HepG2 (cell line): ENCODE results near the gene HOXC4. TPM values are rescaled to one million over a fixed set of nuclear protein-coding genes. Genes with fewer than 3 reads are reported as not detected.

Experiments used
- ATAC-seq: fragments of 200-7000 bp; cut with Tn5 transposase; 3 replicates; pipeline ENCODE4 v1.9.1; 2020; ENCODE audit warnings: mild to moderate bottlenecking, moderate library complexity
- BruUV-seq: library from RNA; stranded (reverse); fragments of 400-500 nt; replicated peaks from 2 replicates; lab custom pipeline; 2021; lab: Mats Ljungman, UMichigan
- CTCF ChIA-PET: fragments of 300-600 bp; formaldehyde crosslinking; extraction: SDS; loops from one replicate; lab custom pipeline; 2021; ENCODE audit warnings: low total read pairs, inconsistent platforms, low intra/inter-chr PET ratio; lab: Yijun Ruan, JAX
- POLR2A ChIA-PET: fragments of 350-600 bp; sonication (Branson Sonifier 250); formaldehyde crosslinking; loops from one replicate; lab custom pipeline; 2020; ENCODE audit warnings: antibody characterized with exemption, inconsistent platforms; lab: Yijun Ruan, JAX
- DNase-seq: peaks from one replicate; pipeline ENCODE4 v3.0.0-alpha.2; 2015; ENCODE audit warnings: low spot score
- FAIRE-seq: peaks from 3 replicates; lab custom pipeline; 2011; peaks lifted over from hg19 to GRCh38; lab: Jason Lieb, UNC
- H2AFZ ChIP-seq: one replicate; pipeline ENCODE4 v1.6.1; 2011; ENCODE audit warnings: low read length, inconsistent platforms
- H3K27ac ChIP-seq: fragments of 300-600 bp; 3 replicates; pipeline ENCODE4 v1.8.0; 2011; ENCODE audit warnings: mixed run types, mild to moderate bottlenecking, mixed read lengths, low read length, inconsistent platforms; ENCODE audit not compliant: insufficient read depth; ENCODE audit errors: extremely low read length
- H3K27me3 ChIP-seq, 2 experiments: fragments of 200-600 bp in 1 of 2; 2 replicates in 1 of 2; 3 replicates in 1 of 2; pipeline versions ENCODE4 v1.6.0 to v1.8.0; 2011; ENCODE audit warnings: low read length in 2 of 2, mild to moderate bottlenecking in 2 of 2, moderate library complexity in 2 of 2, inconsistent platforms in 1 of 2; ENCODE audit not compliant: insufficient read depth in 2 of 2, control insufficient read depth in 1 of 2
- H3K36me3 ChIP-seq, 2 experiments: fragments of 200-600 bp in 1 of 2; replicated peaks in 1 of 2; 2 replicates in 1 of 2; 3 replicates in 1 of 2; pipeline versions ENCODE4 v1.5.1 to v1.8.0; 2011; ENCODE audit warnings: low read length in 2 of 2, inconsistent platforms in 1 of 2; ENCODE audit not compliant: insufficient read depth in 2 of 2, control insufficient read depth in 1 of 2
- H3K4me1 ChIP-seq: 2 replicates; pipeline ENCODE4 v1.5.1; 2012; ENCODE audit warnings: low read length, inconsistent platforms; ENCODE audit not compliant: insufficient read depth
- H3K4me2 ChIP-seq: 2 replicates; pipeline ENCODE4 v1.6.0; 2011; ENCODE audit warnings: low read depth, low read length, inconsistent platforms
- H3K4me3 ChIP-seq, 3 experiments: fragments of 200-600 bp in 1 of 3; sonication (generic), shearing (Covaris generic) in 1 of 3; replicated peaks in 1 of 3; 2 replicates each; pipeline ENCODE4 v1.5.1; 2011 to 2016; ENCODE audit warnings: low read length in 3 of 3, inconsistent platforms in 2 of 3, low read depth in 2 of 3, mild to moderate bottlenecking in 2 of 3, control low read depth in 1 of 3, mixed read lengths in 1 of 3; ENCODE audit not compliant: insufficient read depth in 1 of 3
- H3K79me2 ChIP-seq: one replicate; pipeline ENCODE4 v1.6.1; 2011; ENCODE audit warnings: low read length, inconsistent platforms; ENCODE audit not compliant: insufficient read depth
- H3K9ac ChIP-seq: 2 replicates; pipeline ENCODE4 v1.6.0; 2011; ENCODE audit warnings: mild to moderate bottlenecking, low read depth, low read length, inconsistent platforms; ENCODE audit not compliant: insufficient read depth
- H3K9me3 ChIP-seq: 2 replicates; pipeline ENCODE4 v1.5.1; 2012; ENCODE audit warnings: mild to moderate bottlenecking, low read length
- H4K20me1 ChIP-seq: 2 replicates; pipeline ENCODE4 v1.6.0; 2011; ENCODE audit warnings: inconsistent platforms, mild to moderate bottlenecking, low read length, moderate library complexity; ENCODE audit not compliant: insufficient read depth
- ARHGAP35 ChIP-seq: sonication (generic); formaldehyde crosslinking; IDR thresholded peaks from 2 replicates; pipeline ENCODE4 v1.9.0; 2022; ENCODE audit warnings: mild to moderate bottlenecking, inconsistent platforms, moderate library complexity, missing genetic modification reagents, borderline replicate concordance
- ARID3A ChIP-seq: IDR thresholded peaks from 2 replicates; pipeline ENCODE4 v1.6.1; 2012; ENCODE audit warnings: low read depth, low read length, improper control_type of control experiment
- ATF5 ChIP-seq: sonication (generic); formaldehyde crosslinking; IDR thresholded peaks from 2 replicates; pipeline ENCODE4 v1.4.0; 2020; ENCODE audit warnings: mild to moderate bottlenecking, low read depth, missing genetic modification reagents
- FOXA1 ChIP-seq, 2 experiments: fragments of 450-650 bp in 1 of 2; sonication (generic) in 1 of 2; formaldehyde crosslinking in 1 of 2; IDR thresholded peaks; 2 replicates each; pipeline versions ENCODE4 v1.4.0 to v1.6.1; 2016 to 2020; ENCODE audit warnings: missing genetic modification reagents in 1 of 2
- FOXP1 ChIP-seq, 2 experiments: fragments of 450-650 bp in 1 of 2; IDR thresholded peaks; 2 replicates each; pipeline ENCODE4 v1.6.1; 2017 to 2018; ENCODE audit warnings: antibody characterized with exemption in 1 of 2
- FOXP4 ChIP-seq: sonication (generic); formaldehyde crosslinking; IDR thresholded peaks from 2 replicates; pipeline ENCODE4 v1.4.0; 2020; ENCODE audit warnings: missing genetic modification reagents
- NFIC ChIP-seq: IDR thresholded peaks from 2 replicates; pipeline ENCODE4 v1.6.1; 2012; ENCODE audit warnings: mild to moderate bottlenecking, low read length, inconsistent platforms
- SMAD1 ChIP-seq: sonication (generic); formaldehyde crosslinking; IDR thresholded peaks from 2 replicates; pipeline ENCODE4 v1.4.0; 2020; ENCODE audit warnings: missing genetic modification reagents, low read depth, mild to moderate bottlenecking, borderline replicate concordance
- THRA ChIP-seq: sonication (generic); formaldehyde crosslinking; IDR thresholded peaks from 2 replicates; pipeline ENCODE4 v1.4.0; 2020; ENCODE audit warnings: missing genetic modification reagents, borderline replicate concordance
- ZEB1 ChIP-seq: IDR thresholded peaks from 2 replicates; pipeline ENCODE4 v1.6.1; 2012; ENCODE audit warnings: mild to moderate bottlenecking, low read depth, inconsistent platforms; ENCODE audit not compliant: insufficient replicate concordance
- ZNF274 ChIP-seq: sonication (generic); formaldehyde crosslinking; IDR thresholded peaks from 2 replicates; pipeline ENCODE4 v1.5.1; 2020; ENCODE audit warnings: mild to moderate bottlenecking, missing genetic modification reagents
- ZNF570 ChIP-seq: sonication (generic); formaldehyde crosslinking; IDR thresholded peaks from 2 replicates; pipeline ENCODE4 v1.4.0; 2020; ENCODE audit warnings: mild to moderate bottlenecking, missing genetic modification reagents, borderline replicate concordance
- ZNF615 ChIP-seq: sonication (generic); formaldehyde crosslinking; IDR thresholded peaks from 2 replicates; pipeline ENCODE4 v1.5.0; 2020; ENCODE audit warnings: mild to moderate bottlenecking, missing genetic modification reagents, borderline replicate concordance
- WGBS: methylation state at CpG from one replicate; pipeline ENCODE4 v1.1.6; 2017; ENCODE audit warnings: low lambda C conversion rate; 5-methylcytosine and 5-hydroxymethylcytosine counted together
- in situ Hi-C: cut with HindIII; loops from 2 replicates; pipeline ENCODE4 v1.10.0; 2017; ENCODE audit warnings: low pct_unique_long_range_greater_than_20kb; ENCODE audit not compliant: extremely low pct_ligation_motif_present
- intact Hi-C: fragments of 100-400 bp; cut with micrococcal nuclease; formaldehyde crosslinking; loops from one replicate; pipeline ENCODE4 v1.10.0; 2022; ENCODE audit not compliant: unreplicated experiment
- polyA plus RNA-seq, 8 experiments: library from polyadenylated mRNA; depleted of rRNA in 3 of 8; stranded (reverse) in 7 of 8; unstranded in 1 of 8; fragments of >200 nt; fragmentation: Illumina TruSeq in 4 of 8; extraction: Trizol in 4 of 8; gene quantifications; 2 replicates each; pipeline versions ENCODE4 v1.2.1 to v1.2.3, GENCODE V29; 2011 to 2016; ENCODE audit warnings: low read depth in 4 of 8, missing spikeins in 1 of 8, mixed read lengths in 1 of 8; ENCODE audit not compliant: insufficient read depth in 1 of 8
- total RNA-seq, 5 experiments: library from RNA; depleted of rRNA; stranded (reverse); fragments of >200 nt; fragmentation: Illumina TruSeq; extraction: Trizol; gene quantifications; 2 replicates each; pipeline ENCODE4 v1.2.3, GENCODE V29; 2016; ENCODE audit warnings: low read depth in 1 of 5

The HOXC4 gene
- total and polyA plus RNA-seq, 2 of the 13 experiments (the other 11 are each of a cell fraction or from before 2014, with no cell fraction given) = not detected

GRCh38 chr12:54021432-54022013 lies 32.1 kb upstream of the HOXC4 start:
- CTCF ChIA-PET = no interaction called here
- intact Hi-C loops (no loop called here), in situ Hi-C loops (no loop called here)
- H3K79me2 ChIP-seq = no peaks in the 10 kb centered on the region
- WGBS = 10% methylated on average over 12 of the region's 16 CpGs
- H3K4me1 ChIP-seq = peaks cover 5% of the 10 kb centered on the region; the same call in 1 of the 2 replicates
- no TSS peak for BruUV-seq
- no peaks in the 10 kb centered on the region for H3K36me3 ChIP-seq
- no peak for DNase-seq
- no peak for FAIRE-seq
- H3K4me3 ChIP-seq = no peak overlapping the region
- H4K20me1 ChIP-seq = no peaks in the 10 kb centered on the region
- peaks cover 0 to 58% of the 10 kb centered on the region in 2 experiments; a peak in 3 of 5 replicates for H3K27me3 ChIP-seq
- POLR2A ChIA-PET = no interaction called here
- no peak overlapping the region for H2AFZ ChIP-seq
- no peak overlapping the region for H3K27ac ChIP-seq
- no peaks in the 10 kb centered on the region for H3K9me3 ChIP-seq
- ATAC-seq = no peak
- H3K4me2 ChIP-seq = no peak overlapping the region
- no peak for TF ChIP-seq FOXA1 (IDR thresholded peaks at IDR 0.05)
- TF ChIP-seq FOXA1 (CRISPR knock-in tag; IDR thresholded peaks at IDR 0.05) = 0 out of 2 replicates have a peak, but pooled peaks have one; percentile 4
- TF ChIP-seq FOXP1 (IDR thresholded peaks at IDR 0.05) = no peak
- 0 out of 2 replicates have a peak, but pooled peaks have one; percentile 17 for TF ChIP-seq FOXP1 (CRISPR knock-in tag; IDR thresholded peaks at IDR 0.05)
- no peak for TF ChIP-seq SMAD1
- no peak for TF ChIP-seq ARHGAP35
- peak; percentile 44; the same call in 1 of the 2 replicates for TF ChIP-seq FOXP4 (CRISPR knock-in tag)
- no peak for TF ChIP-seq THRA (CRISPR knock-in tag)
- no peak for TF ChIP-seq ZNF615
- no peak for TF ChIP-seq ARID3A
- TF ChIP-seq ZNF570 (CRISPR knock-in tag) = no peak
- no peak for TF ChIP-seq ZNF274
- TF ChIP-seq ATF5 (CRISPR knock-in tag) = no peak
- no peak for TF ChIP-seq ZEB1
- TF ChIP-seq NFIC = no peak
- no peak overlapping the region for H3K9ac ChIP-seq
